Transverse colon (tissue), 4 donors: ENCODE measurements around the gene ANKIB1. TPM values are rescaled to one million over a fixed set of nuclear protein-coding genes. Genes with fewer than 3 reads are reported as not detected.

Experiments
- DNase-seq: peaks from one replicate; pipeline ENCODE4 v3.0.0-alpha.2; 2019
- H3K27ac ChIP-seq, 4 donors: fragments of 200-600 bp; sonication (generic); 2 replicates each; pipeline ENCODE4 v1.5.1; 2016 to 2018; ENCODE audit warnings: inconsistent platforms in 4 of 4
- H3K27me3 ChIP-seq: fragments of 200-600 bp; sonication (generic); 2 replicates; pipeline ENCODE4 v1.5.1; 2017; ENCODE audit warnings: inconsistent platforms
- H3K36me3 ChIP-seq, 4 donors: fragments of 200-600 bp; sonication (generic); 2 replicates each; pipeline ENCODE4 v1.5.1; 2017 to 2019; ENCODE audit warnings: inconsistent platforms in 4 of 4
- H3K4me1 ChIP-seq, 4 donors: fragments of 200-600 bp; sonication (generic); 2 replicates each; pipeline ENCODE4 v1.5.1; 2017 to 2020; ENCODE audit warnings: inconsistent platforms in 4 of 4
- H3K4me3 ChIP-seq, 4 donors: fragments of 200-600 bp; sonication (generic); 1 replicate in 1 of 4; 2 replicates in 3 of 4; pipeline versions ENCODE4 v1.5.1 to v1.6.1; 2017 to 2019; ENCODE audit warnings: inconsistent platforms in 4 of 4
- H3K9me3 ChIP-seq, 2 donors: fragments of 200-600 bp; sonication (generic); 2 replicates each; pipeline ENCODE4 v1.5.1; 2017 to 2019; ENCODE audit warnings: inconsistent platforms in 2 of 2
- CTCF ChIP-seq, 5 experiments: fragments of 200-600 bp in 3 of 5; fragments of 450-650 bp in 2 of 5; sonication (generic) in 3 of 5; IDR thresholded peaks; 1 replicate in 2 of 5; 2 replicates in 3 of 5; pipeline ENCODE4 v1.5.1; 2016 to 2017; ENCODE audit warnings: antibody characterized with exemption in 5 of 5, inconsistent platforms in 3 of 5, mild to moderate bottlenecking in 2 of 5, moderate library complexity in 1 of 5
- EP300 ChIP-seq: sonication (generic); formaldehyde crosslinking; IDR thresholded peaks from one replicate; pipeline ENCODE4 v1.6.1; 2017; ENCODE audit warnings: antibody characterized with exemption, low read depth
- POLR2A ChIP-seq: fragments of 450-650 bp; IDR thresholded peaks from one replicate; pipeline ENCODE4 v1.6.1; 2016; ENCODE audit warnings: antibody characterized with exemption, mild to moderate bottlenecking, moderate library complexity
- POLR2AphosphoS5 ChIP-seq, 3 donors: sonication (generic); formaldehyde crosslinking; IDR thresholded peaks; one replicate each; pipeline ENCODE4 v1.6.1; 2016; ENCODE audit warnings: antibody characterized with exemption in 3 of 3
- WGBS, 2 donors: methylation state at CpG; one replicate each; pipeline ENCODE4 v1.1.5; 2018; ENCODE audit warnings: low coverage in 1 of 2; 5-methylcytosine and 5-hydroxymethylcytosine counted together
- in situ Hi-C, 4 donors: fragments of 200-750 bp; cut with MboI; loops; one replicate each; pipeline versions ENCODE4 v1.15.0 to v1.15.1; 2017; ENCODE audit warnings: low sequenced_read_pairs in 3 of 4, low pct_ligation_motif_present in 1 of 4, low pct_unique_long_range_greater_than_20kb in 1 of 4
- intact Hi-C: fragments of 100-400 bp; cut with DNase I; formaldehyde crosslinking; loops from one replicate; pipeline ENCODE4 v1.15.1; 2023; ENCODE audit warnings: low total_unique reads
- total RNA-seq, 4 donors: library from RNA; depleted of rRNA; stranded (reverse); fragments of >200 nt; gene quantifications; one replicate each; pipeline ENCODE4 v1.1.0, GENCODE V29; 2016

ANKIB1 gene
- total RNA-seq, 4 donors from 2014 or later: 29.9 to 45.9 (median 38.5) TPM

GRCh38 chr7:92375013-92375412, 129.2 kb downstream of the ANKIB1 start:
- in situ Hi-C loops (no loop called here), intact Hi-C loops (no loop called here)
- Histone ChIP-seq H3K27ac (no peak overlapping the region), H3K36me3 (peaks cover 0 to 13% (median 2%) of the 10 kb centered on the region in 4 donors), H3K4me1 (no peaks in the 10 kb centered on the region), H3K9me3 (no peaks in the 10 kb centered on the region), H3K27me3 (no peaks in the 10 kb centered on the region), H3K4me3 (no peak overlapping the region)
- TF ChIP-seq POLR2A (no peak), EP300 (no peak), CTCF (IDR thresholded peaks at IDR 0.05) (no peak), POLR2AphosphoS5 (IDR thresholded peaks at IDR 0.05) (no peak)
- no peak for DNase-seq

- in situ Hi-C loops: no loop called here
- Histone ChIP-seq H3K4me3 (no peak overlapping the region), H3K36me3 (peaks cover 0 to 22% (median 6%) of the 10 kb centered on the region in 4 donors), H3K9me3 (no peaks in the 10 kb centered on the region), H3K4me1 (no peaks in the 10 kb centered on the region), H3K27me3 (no peaks in the 10 kb centered on the region), H3K27ac (no peak overlapping the region)
- intact Hi-C loops: no loop called here
- DNase-seq: no peak
- 93 to 100% methylated on average over 5 of the region's 5 CpGs for WGBS, 2 donors
- no peak for TF ChIP-seq CTCF (IDR thresholded peaks at IDR 0.05)
- TF ChIP-seq POLR2AphosphoS5 (IDR thresholded peaks at IDR 0.05): no peak
- TF ChIP-seq POLR2A: no peak
- TF ChIP-seq EP300: no peak
These were observed 145.3 kb downstream of the ANKIB1 start for GRCh38 chr7:92391071-92391470.

- no peaks in the 10 kb centered on the region for H3K27me3 ChIP-seq
- no peak overlapping the region for H3K4me3 ChIP-seq
- H3K36me3 ChIP-seq: peaks cover 0 to 16% (median 9%) of the 10 kb centered on the region in 4 donors
- no peaks in the 10 kb centered on the region for H3K9me3 ChIP-seq
- no peaks in the 10 kb centered on the region for H3K4me1 ChIP-seq
- TF ChIP-seq CTCF (IDR thresholded peaks at IDR 0.05) (no peak), POLR2A (no peak), POLR2AphosphoS5 (IDR thresholded peaks at IDR 0.05) (no peak), EP300 (no peak)
- intact Hi-C loops: no loop called here
- H3K27ac ChIP-seq: no peak overlapping the region
- no peak for DNase-seq
- WGBS, 2 donors: 95 to 97% methylated on average over 2 to 6 of the region's 6 CpGs
- in situ Hi-C loops: no loop called here
These were observed 151.8 kb downstream of the ANKIB1 start for GRCh38 chr7:92397542-92397941.

- in situ Hi-C loops (no loop called here), intact Hi-C loops (no loop called here)
- peaks cover 0 to 16% (median 9%) of the 10 kb centered on the region in 4 donors for H3K36me3 ChIP-seq
- TF ChIP-seq POLR2A (no peak), EP300 (no peak), POLR2AphosphoS5 (IDR thresholded peaks at IDR 0.05) (no peak), CTCF (IDR thresholded peaks at IDR 0.05) (no peak)
- WGBS, 2 donors: 54 to 64% methylated on average over 2 of the region's 2 CpGs
- no peak for DNase-seq
- no peaks in the 10 kb centered on the region for H3K9me3 ChIP-seq
- no peaks in the 10 kb centered on the region for H3K27me3 ChIP-seq
- H3K4me1 ChIP-seq: no peaks in the 10 kb centered on the region
- H3K4me3 ChIP-seq: no peak overlapping the region
- H3K27ac ChIP-seq: no peak overlapping the region
These were observed 154.2 kb downstream of the ANKIB1 start for GRCh38 chr7:92400013-92400412.
